HepG2 (cell line): Measurements from ENCODE around the gene ZNF683. TPM values are rescaled to one million over a fixed set of nuclear protein-coding genes. Genes with fewer than 3 reads are reported as not detected.

Source experiments
- CREM ChIP-seq, 2 experiments: sonication (generic) in 1 of 2; formaldehyde crosslinking in 1 of 2; IDR thresholded peaks; 2 replicates each; pipeline versions ENCODE4 v1.4.0 to v1.6.1; 2016 to 2020; ENCODE audit warnings: antibody characterized with exemption in 1 of 2, mild to moderate bottlenecking in 1 of 2, missing genetic modification reagents in 1 of 2
- ERF ChIP-seq: IDR thresholded peaks from 2 replicates; pipeline ENCODE4 v1.6.1; 2018; ENCODE audit warnings: missing biosample characterization, missing genetic modification reagents
- ESRRA ChIP-seq: sonication (generic); formaldehyde crosslinking; IDR thresholded peaks from 2 replicates; pipeline ENCODE4 v1.5.1; 2020; ENCODE audit warnings: mild to moderate bottlenecking, low read depth, missing genetic modification reagents
- FIP1L1 ChIP-seq: fragments of 200-400 bp; formaldehyde crosslinking; IDR thresholded peaks from 2 replicates; pipeline ENCODE4 v1.6.1; 2018; ENCODE audit warnings: low read depth, mild to moderate bottlenecking, low read length, moderate library complexity, borderline replicate concordance; ENCODE audit not compliant: insufficient read depth
- FLYWCH1 ChIP-seq: sonication (generic); formaldehyde crosslinking; IDR thresholded peaks from 2 replicates; pipeline ENCODE4 v1.8.1; 2023; ENCODE audit warnings: mild to moderate bottlenecking, missing genetic modification reagents
- GABPB1 ChIP-seq: IDR thresholded peaks from 2 replicates; pipeline ENCODE4 v1.6.1; 2016; ENCODE audit warnings: mild to moderate bottlenecking, missing genetic modification reagents, moderate library complexity, missing compliant biosample characterization
- KLF13 ChIP-seq: sonication (generic); formaldehyde crosslinking; IDR thresholded peaks from 2 replicates; pipeline ENCODE4 v1.4.0; 2020; ENCODE audit warnings: mild to moderate bottlenecking, missing genetic modification reagents
- KLF6 ChIP-seq: IDR thresholded peaks from 2 replicates; pipeline ENCODE4 v1.8.0; 2016; ENCODE audit warnings: missing biosample characterization, missing genetic modification reagents
- MTF1 ChIP-seq: sonication (generic); formaldehyde crosslinking; IDR thresholded peaks from 2 replicates; pipeline ENCODE4 v1.5.0; 2020; ENCODE audit warnings: missing genetic modification reagents
- RXRA ChIP-seq: sonication (generic); formaldehyde crosslinking; IDR thresholded peaks from 2 replicates; pipeline ENCODE4 v1.5.1; 2020; ENCODE audit warnings: missing genetic modification reagents
- SMARCE1 ChIP-seq: fragments of 450-650 bp; IDR thresholded peaks from 2 replicates; pipeline ENCODE4 v1.6.1; 2017; ENCODE audit warnings: borderline replicate concordance
- TARDBP ChIP-seq: sonication (generic); formaldehyde crosslinking; IDR thresholded peaks from 2 replicates; pipeline ENCODE4 v1.8.0; 2022; ENCODE audit warnings: mild to moderate bottlenecking, missing genetic modification reagents
- ZMAT3 ChIP-seq: sonication (generic); formaldehyde crosslinking; conservative IDR thresholded peaks from 2 replicates; pipeline ENCODE4 v1.7.0; 2021; ENCODE audit warnings: missing genetic modification reagents
- ZNF160 ChIP-seq: sonication (generic); formaldehyde crosslinking; IDR thresholded peaks from 2 replicates; pipeline ENCODE4 v1.8.0; 2022; ENCODE audit warnings: mild to moderate bottlenecking, inconsistent platforms, missing genetic modification reagents
- ZNF777 ChIP-seq: sonication (generic); formaldehyde crosslinking; IDR thresholded peaks from 2 replicates; pipeline ENCODE4 v1.4.0; 2020; ENCODE audit warnings: missing genetic modification reagents
- polyA plus RNA-seq, 8 experiments: library from polyadenylated mRNA; depleted of rRNA in 3 of 8; stranded (reverse) in 7 of 8; unstranded in 1 of 8; fragments of >200 nt; fragmentation: Illumina TruSeq in 4 of 8; extraction: Trizol in 4 of 8; gene quantifications; 2 replicates each; pipeline versions ENCODE4 v1.2.1 to v1.2.3, GENCODE V29; 2011 to 2016; ENCODE audit warnings: low read depth in 4 of 8, missing spikeins in 1 of 8, mixed read lengths in 1 of 8; ENCODE audit not compliant: insufficient read depth in 1 of 8
- total RNA-seq, 5 experiments: library from RNA; depleted of rRNA; stranded (reverse); fragments of >200 nt; fragmentation: Illumina TruSeq; extraction: Trizol; gene quantifications; 2 replicates each; pipeline ENCODE4 v1.2.3, GENCODE V29; 2016; ENCODE audit warnings: low read depth in 1 of 5
- TF ChIP-seq, protein P1 (sequence below): sonication (generic); formaldehyde crosslinking; IDR thresholded peaks from 2 replicates; pipeline ENCODE4 v1.8.0; 2022; ENCODE audit warnings: missing genetic modification reagents, mild to moderate bottlenecking, moderate library complexity, borderline replicate concordance
- TF ChIP-seq, protein P2 (sequence below): sonication (generic); formaldehyde crosslinking; IDR thresholded peaks from 2 replicates; pipeline ENCODE4 v1.4.0; 2020; ENCODE audit warnings: missing genetic modification reagents
- TF ChIP-seq, protein P3 (sequence below): sonication (generic); formaldehyde crosslinking; conservative IDR thresholded peaks from 2 replicates; pipeline ENCODE4 v1.4.0; 2020; ENCODE audit warnings: missing genetic modification reagents

ZNF683 gene
- total and polyA plus RNA-seq, 2 of the 13 experiments (the other 11 are each of a cell fraction or from before 2014, with no cell fraction given): not detected

DNA sequence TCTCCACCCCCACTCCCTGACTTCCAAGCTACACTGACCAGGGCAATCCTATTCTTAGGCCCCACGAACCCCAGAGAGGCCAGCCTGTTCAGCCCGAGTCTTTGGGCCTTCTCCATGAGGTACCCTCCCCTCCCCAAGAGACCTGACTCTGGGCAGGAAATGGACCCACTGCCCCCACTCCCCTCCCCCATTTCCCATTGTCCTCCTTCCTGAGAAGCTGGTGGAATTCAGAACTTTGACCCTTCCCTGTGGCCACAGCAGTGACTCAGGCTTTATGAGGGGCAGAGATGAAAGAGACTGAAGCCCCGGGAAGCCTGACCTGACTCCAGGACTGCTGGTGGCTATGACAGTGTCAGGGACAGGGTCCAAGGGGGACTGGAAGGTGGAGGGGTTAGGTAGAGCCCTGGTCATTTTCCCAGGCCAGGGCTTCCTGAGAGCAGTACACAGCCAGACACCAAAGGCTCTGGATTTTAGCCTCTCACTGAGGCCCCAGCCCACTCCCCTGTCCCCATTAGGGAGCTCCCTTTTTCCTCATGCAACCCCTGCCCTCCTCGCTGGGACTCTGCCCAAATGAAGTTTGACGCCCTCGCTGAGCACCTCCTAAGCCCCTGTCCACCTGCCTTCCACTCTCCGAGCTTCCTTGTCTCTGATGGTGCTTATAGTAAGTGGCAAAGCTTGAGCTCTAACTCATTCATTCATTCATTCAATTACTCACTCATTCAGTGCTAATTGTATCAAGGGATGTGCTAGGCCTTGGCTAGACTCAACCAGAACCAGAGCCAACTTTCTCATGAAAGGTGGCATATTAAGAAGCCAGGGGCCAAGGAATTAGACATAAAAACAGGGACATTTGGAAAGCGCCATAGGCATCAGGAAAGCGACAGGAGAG, 21.6 kb downstream of the ZNF683 start (continued):
- TF ChIP-seq, protein P1, sequence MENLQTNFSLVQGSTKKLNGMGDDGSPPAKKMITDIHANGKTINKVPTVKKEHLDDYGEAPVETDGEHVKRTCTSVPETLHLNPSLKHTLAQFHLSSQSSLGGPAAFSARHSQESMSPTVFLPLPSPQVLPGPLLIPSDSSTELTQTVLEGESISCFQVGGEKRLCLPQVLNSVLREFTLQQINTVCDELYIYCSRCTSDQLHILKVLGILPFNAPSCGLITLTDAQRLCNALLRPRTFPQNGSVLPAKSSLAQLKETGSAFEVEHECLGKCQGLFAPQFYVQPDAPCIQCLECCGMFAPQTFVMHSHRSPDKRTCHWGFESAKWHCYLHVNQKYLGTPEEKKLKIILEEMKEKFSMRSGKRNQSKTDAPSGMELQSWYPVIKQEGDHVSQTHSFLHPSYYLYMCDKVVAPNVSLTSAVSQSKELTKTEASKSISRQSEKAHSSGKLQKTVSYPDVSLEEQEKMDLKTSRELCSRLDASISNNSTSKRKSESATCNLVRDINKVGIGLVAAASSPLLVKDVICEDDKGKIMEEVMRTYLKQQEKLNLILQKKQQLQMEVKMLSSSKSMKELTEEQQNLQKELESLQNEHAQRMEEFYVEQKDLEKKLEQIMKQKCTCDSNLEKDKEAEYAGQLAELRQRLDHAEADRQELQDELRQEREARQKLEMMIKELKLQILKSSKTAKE: peak; percentile 86
- TF ChIP-seq FIP1L1 (0 out of 2 replicates have a peak, but pooled peaks have one; percentile 60), ZNF777 (CRISPR knock-in tag) (no peak), ERF (peak; percentile 60), ZNF160 (no peak; the same call in 1 of the 2 replicates), ESRRA (CRISPR knock-in tag) (peak; percentile 95), FLYWCH1 (CRISPR knock-in tag) (no peak), KLF13 (CRISPR knock-in tag) (no peak), GABPB1 (peak; percentile 65), RXRA (peak; percentile 92), CREM (IDR thresholded peaks at IDR 0.05) (peak; percentile 90), CREM (CRISPR knock-in tag; IDR thresholded peaks at IDR 0.05) (no peak), SMARCE1 (no peak; the same call in 1 of the 2 replicates), MTF1 (no peak), ZMAT3 (peak; percentile 50; the same call in 1 of the 2 replicates), TARDBP (CRISPR knock-in tag) (peak; percentile 99), KLF6 (no peak)
- TF ChIP-seq, protein P2, sequence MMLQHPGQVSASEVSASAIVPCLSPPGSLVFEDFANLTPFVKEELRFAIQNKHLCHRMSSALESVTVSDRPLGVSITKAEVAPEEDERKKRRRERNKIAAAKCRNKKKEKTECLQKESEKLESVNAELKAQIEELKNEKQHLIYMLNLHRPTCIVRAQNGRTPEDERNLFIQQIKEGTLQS (CRISPR knock-in tag): peak; percentile 91
- TF ChIP-seq, protein P3, sequence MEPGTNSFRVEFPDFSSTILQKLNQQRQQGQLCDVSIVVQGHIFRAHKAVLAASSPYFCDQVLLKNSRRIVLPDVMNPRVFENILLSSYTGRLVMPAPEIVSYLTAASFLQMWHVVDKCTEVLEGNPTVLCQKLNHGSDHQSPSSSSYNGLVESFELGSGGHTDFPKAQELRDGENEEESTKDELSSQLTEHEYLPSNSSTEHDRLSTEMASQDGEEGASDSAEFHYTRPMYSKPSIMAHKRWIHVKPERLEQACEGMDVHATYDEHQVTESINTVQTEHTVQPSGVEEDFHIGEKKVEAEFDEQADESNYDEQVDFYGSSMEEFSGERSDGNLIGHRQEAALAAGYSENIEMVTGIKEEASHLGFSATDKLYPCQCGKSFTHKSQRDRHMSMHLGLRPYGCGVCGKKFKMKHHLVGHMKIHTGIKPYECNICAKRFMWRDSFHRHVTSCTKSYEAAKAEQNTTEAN: no peak; the same call in 1 of the 2 replicates
